KMS-11 (cell line): ENCODE data around the gene RNFT2.

Source experiments
- H2AFZ ChIP-seq: fragments of 200-600 bp; sonication (generic); 2 replicates; pipeline ENCODE4 v1.6.1; 2016; ENCODE audit warnings: antibody characterized with exemption, mixed run types, low read depth
- H3K27ac ChIP-seq: fragments of 200-600 bp; sonication (generic); 2 replicates; pipeline ENCODE4 v1.6.1; 2016; ENCODE audit warnings: mild to moderate bottlenecking, mixed run types
- H3K27me3 ChIP-seq: fragments of 200-600 bp; sonication (generic); 2 replicates; pipeline ENCODE4 v1.6.1; 2017; ENCODE audit warnings: mild to moderate bottlenecking, low read depth, mixed run types, moderate library complexity; ENCODE audit not compliant: insufficient read depth
- H3K36me3 ChIP-seq: fragments of 200-600 bp; sonication (generic); 2 replicates; pipeline ENCODE4 v1.6.1; 2017; ENCODE audit warnings: mild to moderate bottlenecking, mixed run types; ENCODE audit not compliant: insufficient read depth
- H3K4me1 ChIP-seq: fragments of 200-600 bp; sonication (generic); 2 replicates; pipeline ENCODE4 v1.6.1; 2016; ENCODE audit warnings: mild to moderate bottlenecking, low read depth, mixed run types; ENCODE audit not compliant: poor library complexity, severe bottlenecking
- H3K4me2 ChIP-seq: fragments of 200-600 bp; sonication (generic); 2 replicates; pipeline ENCODE4 v1.7.0; 2016; ENCODE audit warnings: mild to moderate bottlenecking, mixed run types
- H3K4me3 ChIP-seq: fragments of 200-600 bp; sonication (generic); IDR thresholded peaks from 2 replicates; pipeline ENCODE4 v1.6.1; 2017; ENCODE audit warnings: low read depth, low read length, mixed read lengths; ENCODE audit not compliant: insufficient read depth
- H3K79me2 ChIP-seq: fragments of 200-600 bp; sonication (generic); 2 replicates; pipeline ENCODE4 v1.6.1; 2016; ENCODE audit warnings: low read depth, mixed run types; ENCODE audit not compliant: insufficient read depth
- H3K9ac ChIP-seq: fragments of 200-600 bp; sonication (generic); 2 replicates; pipeline ENCODE4 v1.6.1; 2016; ENCODE audit warnings: mild to moderate bottlenecking, mixed run types
- H4K20me1 ChIP-seq: fragments of 200-600 bp; sonication (generic); 2 replicates; pipeline ENCODE4 v1.6.1; 2016; ENCODE audit warnings: mild to moderate bottlenecking, mixed run types; ENCODE audit not compliant: insufficient read depth
- TF ChIP-seq, protein P1 (sequence below): fragments of 200-600 bp; sonication (generic); conservative IDR thresholded peaks from 2 replicates; pipeline ENCODE4 v1.6.1; 2017; ENCODE audit warnings: low read depth, mild to moderate bottlenecking, antibody characterized with exemption, low read length, moderate library complexity, mixed read lengths

The RNFT2 gene

DNA sequence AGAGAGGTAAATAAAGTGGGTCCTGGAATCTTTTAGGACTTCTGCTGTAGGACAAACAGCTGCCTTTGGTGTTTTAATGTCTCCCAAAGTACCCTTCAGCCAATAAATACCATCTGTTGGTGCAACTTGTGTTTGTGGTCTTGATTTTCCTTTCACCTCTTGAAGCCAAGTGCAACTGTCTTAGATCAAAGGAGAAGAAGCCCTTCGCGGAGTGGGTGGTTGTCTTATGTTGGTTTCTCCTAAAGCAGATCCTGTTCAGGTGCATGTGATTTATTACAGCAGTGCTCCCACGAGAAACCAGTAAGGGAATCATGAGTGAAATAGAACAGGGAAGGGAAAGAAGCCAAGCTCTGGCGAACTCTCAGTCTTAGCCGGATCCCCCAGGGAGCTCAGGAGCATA lies 115.4 kb downstream of the RNFT2 start:
- no peaks in the 10 kb centered on the region for H3K27me3 ChIP-seq
- H3K27ac ChIP-seq = no peak overlapping the region

DNA sequence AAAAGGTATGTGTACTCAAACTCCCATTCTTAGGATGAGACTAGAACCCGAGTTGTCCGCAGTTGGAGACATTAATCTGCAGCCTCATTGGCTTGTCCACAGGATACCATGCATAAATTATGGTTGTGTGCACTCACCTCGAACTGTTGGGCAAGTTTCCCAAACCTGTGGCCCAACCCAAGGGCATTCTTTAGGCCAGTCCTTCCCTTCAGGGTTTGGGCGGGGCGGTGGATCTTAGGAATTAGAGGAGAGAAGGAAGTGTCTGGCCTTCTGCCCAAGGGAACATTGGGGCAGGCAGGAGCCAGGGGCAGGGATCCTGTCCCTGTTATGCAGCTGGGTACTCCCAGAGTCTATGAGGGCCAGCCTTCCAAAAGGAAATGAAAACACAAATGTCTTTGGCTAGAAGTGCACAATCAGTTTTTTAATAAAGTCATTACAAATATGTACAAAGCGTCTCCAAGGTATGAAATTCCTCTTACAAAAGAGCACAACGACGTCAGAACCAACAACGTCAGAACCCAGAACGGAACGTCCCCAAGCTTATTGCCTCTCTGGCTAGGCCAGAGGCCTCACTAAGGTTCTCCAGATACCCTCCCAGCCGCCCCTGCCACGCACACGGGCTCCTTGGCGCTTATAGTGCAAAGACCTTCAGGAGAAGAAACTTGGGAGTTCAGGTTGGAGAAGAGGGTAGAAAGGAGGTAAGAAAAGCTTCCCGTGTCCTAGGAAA lies 117.8 kb downstream of the RNFT2 start:
- TF ChIP-seq, protein P1, sequence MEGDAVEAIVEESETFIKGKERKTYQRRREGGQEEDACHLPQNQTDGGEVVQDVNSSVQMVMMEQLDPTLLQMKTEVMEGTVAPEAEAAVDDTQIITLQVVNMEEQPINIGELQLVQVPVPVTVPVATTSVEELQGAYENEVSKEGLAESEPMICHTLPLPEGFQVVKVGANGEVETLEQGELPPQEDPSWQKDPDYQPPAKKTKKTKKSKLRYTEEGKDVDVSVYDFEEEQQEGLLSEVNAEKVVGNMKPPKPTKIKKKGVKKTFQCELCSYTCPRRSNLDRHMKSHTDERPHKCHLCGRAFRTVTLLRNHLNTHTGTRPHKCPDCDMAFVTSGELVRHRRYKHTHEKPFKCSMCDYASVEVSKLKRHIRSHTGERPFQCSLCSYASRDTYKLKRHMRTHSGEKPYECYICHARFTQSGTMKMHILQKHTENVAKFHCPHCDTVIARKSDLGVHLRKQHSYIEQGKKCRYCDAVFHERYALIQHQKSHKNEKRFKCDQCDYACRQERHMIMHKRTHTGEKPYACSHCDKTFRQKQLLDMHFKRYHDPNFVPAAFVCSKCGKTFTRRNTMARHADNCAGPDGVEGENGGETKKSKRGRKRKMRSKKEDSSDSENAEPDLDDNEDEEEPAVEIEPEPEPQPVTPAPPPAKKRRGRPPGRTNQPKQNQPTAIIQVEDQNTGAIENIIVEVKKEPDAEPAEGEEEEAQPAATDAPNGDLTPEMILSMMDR = no peak
- Histone ChIP-seq H2AFZ (no peak overlapping the region), H3K36me3 (no peaks in the 10 kb centered on the region), H3K27ac (no peak overlapping the region), H3K4me3 (no peak overlapping the region), H4K20me1 (no peaks in the 10 kb centered on the region), H3K4me2 (no peak overlapping the region), H3K79me2 (no peaks in the 10 kb centered on the region), H3K27me3 (no peaks in the 10 kb centered on the region), H3K4me1 (no peaks in the 10 kb centered on the region), H3K9ac (no peak overlapping the region)

More for the DNA sequence above, 115.4 kb downstream of the RNFT2 start:
- no peaks in the 10 kb centered on the region for H3K4me1 ChIP-seq
- no peaks in the 10 kb centered on the region for H3K36me3 ChIP-seq
- no peaks in the 10 kb centered on the region for H3K79me2 ChIP-seq
- no peak overlapping the region for H3K4me2 ChIP-seq
- no peak overlapping the region for H3K4me3 ChIP-seq
- TF ChIP-seq, protein P1 = no peak
- no peak overlapping the region for H3K9ac ChIP-seq
- H2AFZ ChIP-seq = no peak overlapping the region
- no peaks in the 10 kb centered on the region for H4K20me1 ChIP-seq

DNA sequence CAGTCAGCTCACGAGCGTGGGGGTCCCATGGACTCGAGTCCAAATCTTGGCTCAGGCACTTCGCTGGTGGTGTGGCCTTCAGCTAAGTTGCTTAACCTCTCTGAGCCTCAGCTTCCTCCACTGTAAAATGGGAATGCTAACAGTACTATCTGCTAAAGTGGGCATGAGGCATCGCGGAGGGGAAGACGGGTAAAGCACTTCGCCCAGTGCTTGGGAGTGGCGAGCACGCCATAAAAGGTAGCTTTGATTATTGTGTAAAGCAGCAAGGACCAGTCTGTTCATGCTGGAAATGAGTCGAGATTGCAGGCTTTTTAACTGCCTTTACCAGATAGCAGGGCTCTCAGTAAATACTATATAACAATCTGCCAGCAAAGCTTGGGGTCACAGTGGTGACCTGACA lies 118.6 kb downstream of the RNFT2 start:
- Histone ChIP-seq H2AFZ (no peak overlapping the region), H3K4me3 (no peak overlapping the region), H3K4me1 (no peaks in the 10 kb centered on the region), H3K4me2 (no peak overlapping the region), H3K36me3 (no peaks in the 10 kb centered on the region), H3K9ac (no peak overlapping the region), H3K79me2 (no peaks in the 10 kb centered on the region), H3K27me3 (no peaks in the 10 kb centered on the region), H3K27ac (no peak overlapping the region), H4K20me1 (no peaks in the 10 kb centered on the region)
- TF ChIP-seq, protein P1 = no peak

DNA sequence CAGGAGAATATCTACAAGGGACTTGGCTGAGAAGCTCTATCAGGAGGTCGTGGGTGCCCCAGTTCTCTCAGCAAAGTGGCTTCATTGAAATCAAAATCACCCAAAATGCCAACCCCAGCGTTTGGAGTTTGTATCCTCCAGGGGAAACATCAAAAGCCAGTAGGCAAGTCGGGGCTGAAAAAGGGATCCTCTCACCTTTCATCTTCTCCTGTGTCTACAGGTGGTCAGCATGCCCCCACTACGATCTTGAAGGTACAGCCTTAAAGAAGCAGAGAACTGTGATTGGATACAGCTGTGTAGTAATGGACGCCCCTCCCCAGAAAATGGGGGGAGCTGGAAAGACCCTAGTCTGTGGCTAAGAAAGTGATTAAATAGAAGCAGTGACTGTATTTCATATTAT lies 121.0 kb downstream of the RNFT2 start:
- H3K4me3 ChIP-seq = no peak overlapping the region
- H3K36me3 ChIP-seq = no peaks in the 10 kb centered on the region
- TF ChIP-seq, protein P1 = no peak
- H3K4me1 ChIP-seq = no peaks in the 10 kb centered on the region
- H3K27ac ChIP-seq = no peak overlapping the region
- H4K20me1 ChIP-seq = no peaks in the 10 kb centered on the region
- H3K79me2 ChIP-seq = no peaks in the 10 kb centered on the region
- H3K4me2 ChIP-seq = no peak overlapping the region
- H3K9ac ChIP-seq = no peak overlapping the region
- no peak overlapping the region for H2AFZ ChIP-seq
- no peaks in the 10 kb centered on the region for H3K27me3 ChIP-seq
